H9 (cell line): ENCODE data around the gene PON2. TPM values are rescaled to one million over a fixed set of nuclear protein-coding genes. Genes with fewer than 3 reads are reported as not detected.
A peak's percentile ranks its signal among the peaks of the same experiment; 100 is the strongest.

ENCODE experiments used
- DNase-seq: peaks from one replicate; pipeline ENCODE4 v3.0.0-alpha.2; 2017
- H2AFZ ChIP-seq: one replicate; pipeline ENCODE4 v1.6.1; 2013; ENCODE audit warnings: mild to moderate bottlenecking, low read length, control low read depth, moderate library complexity
- H2AK5ac ChIP-seq: 2 replicates; pipeline ENCODE4 v1.6.1; 2013; ENCODE audit warnings: low read length, control low read depth, mixed read lengths; ENCODE audit not compliant: insufficient read length
- H2BK120ac ChIP-seq: one replicate; pipeline ENCODE4 v1.6.1; 2013; ENCODE audit warnings: low read depth, mild to moderate bottlenecking, low read length, control low read depth, inconsistent platforms; ENCODE audit not compliant: poor library complexity, severe bottlenecking
- H2BK12ac ChIP-seq: 2 replicates; pipeline ENCODE4 v1.6.1; 2013; ENCODE audit warnings: low read length, control low read depth, mixed read lengths, low read depth; ENCODE audit not compliant: insufficient read length
- H2BK15ac ChIP-seq: 2 replicates; pipeline ENCODE4 v1.6.1; 2013; ENCODE audit warnings: low read depth, low read length, control low read depth
- H2BK20ac ChIP-seq: one replicate; pipeline ENCODE4 v1.6.1; 2013; ENCODE audit warnings: low read depth, mild to moderate bottlenecking, low read length, control low read depth, inconsistent platforms; ENCODE audit not compliant: poor library complexity, severe bottlenecking
- H2BK5ac ChIP-seq: 2 replicates; pipeline ENCODE4 v1.6.1; 2013; ENCODE audit warnings: low read length, control low read depth, mixed read lengths; ENCODE audit not compliant: insufficient read length
- H3K14ac ChIP-seq: 2 replicates; pipeline ENCODE4 v1.6.1; 2013; ENCODE audit warnings: low read length, control low read depth; ENCODE audit not compliant: insufficient read depth
- H3K18ac ChIP-seq: 2 replicates; pipeline ENCODE4 v1.6.1; 2013; ENCODE audit warnings: low read depth, mild to moderate bottlenecking, mixed read lengths, low read length, control low read depth; ENCODE audit not compliant: insufficient read length
- H3K23ac ChIP-seq: 2 replicates; pipeline ENCODE4 v1.6.1; 2013; ENCODE audit warnings: low read length, control low read depth, mixed read lengths, low read depth; ENCODE audit not compliant: insufficient read length
- H3K23me2 ChIP-seq: 2 replicates; pipeline ENCODE4 v1.6.1; 2013; ENCODE audit warnings: low read depth, mild to moderate bottlenecking, mixed read lengths, low read length, control low read depth; ENCODE audit not compliant: insufficient read length, poor library complexity, severe bottlenecking
- H3K27ac ChIP-seq: 2 replicates; pipeline ENCODE4 v1.5.1; 2013; ENCODE audit warnings: low read length, control low read depth, mixed read lengths, low read depth; ENCODE audit not compliant: insufficient read length
- H3K27me3 ChIP-seq: 2 replicates; pipeline ENCODE4 v1.6.1; 2013; ENCODE audit warnings: low read length, control low read depth, inconsistent platforms; ENCODE audit not compliant: insufficient read depth
- H3K4ac ChIP-seq: 2 replicates; pipeline ENCODE4 v1.6.1; 2013; ENCODE audit warnings: low read depth, mild to moderate bottlenecking, control low read depth, inconsistent platforms, low read length, moderate library complexity
- H3K4me1 ChIP-seq: 2 replicates; pipeline ENCODE4 v1.6.1; 2013; ENCODE audit warnings: low read length, control low read depth, inconsistent platforms; ENCODE audit not compliant: insufficient read depth
- H3K4me2 ChIP-seq: 2 replicates; pipeline ENCODE4 v1.6.1; 2013; ENCODE audit warnings: low read length, control low read depth, mixed read lengths; ENCODE audit not compliant: insufficient read length, insufficient read depth
- H3K56ac ChIP-seq: 2 replicates; pipeline ENCODE4 v1.6.1; 2013; ENCODE audit warnings: low read depth, mild to moderate bottlenecking, mixed read lengths, low read length, control low read depth; ENCODE audit not compliant: insufficient read length
- H3K79me1 ChIP-seq: 2 replicates; pipeline ENCODE4 v1.6.1; 2013; ENCODE audit warnings: low read depth, mild to moderate bottlenecking, moderate library complexity, low read length, control low read depth, inconsistent platforms; ENCODE audit not compliant: insufficient read depth, poor library complexity, severe bottlenecking
- H3K79me2 ChIP-seq: 2 replicates; pipeline ENCODE4 v1.6.1; 2013; ENCODE audit warnings: low read length, control low read depth, inconsistent platforms; ENCODE audit not compliant: insufficient read depth
- H3K9ac ChIP-seq: 2 replicates; pipeline ENCODE4 v1.6.1; 2013; ENCODE audit warnings: low read length, control low read depth, mixed read lengths; ENCODE audit not compliant: insufficient read length; ENCODE audit errors: extremely low read depth
- H3K9me3 ChIP-seq: one replicate; pipeline ENCODE4 v1.6.1; 2013; ENCODE audit warnings: low read depth, low read length, inconsistent platforms; ENCODE audit not compliant: control insufficient read depth
- H3T11ph ChIP-seq: one replicate; pipeline ENCODE4 v1.6.1; 2013; ENCODE audit warnings: mild to moderate bottlenecking, low read length, control low read depth, inconsistent platforms
- H4K20me1 ChIP-seq: one replicate; pipeline ENCODE4 v1.6.1; 2013; ENCODE audit not compliant: control insufficient read depth, insufficient read length, insufficient read depth
- H4K5ac ChIP-seq: 2 replicates; pipeline ENCODE4 v1.6.1; 2013; ENCODE audit warnings: low read depth, mild to moderate bottlenecking, mixed read lengths, low read length, control low read depth; ENCODE audit not compliant: insufficient read length
- H4K8ac ChIP-seq: replicated peaks from 2 replicates; pipeline ENCODE4 v1.6.1; 2013; ENCODE audit warnings: low read length, control low read depth, mixed read lengths, low read depth; ENCODE audit not compliant: insufficient read length
- H4K91ac ChIP-seq: 2 replicates; pipeline ENCODE4 v1.6.1; 2013; ENCODE audit warnings: low read depth, mild to moderate bottlenecking, moderate library complexity, mixed read lengths, low read length, control low read depth; ENCODE audit not compliant: insufficient read length
- H3K27ac Mint-ChIP-seq, 3 experiments: 2 replicates in 2 of 3; 3 replicates in 1 of 3; pipeline ENCODE4 v1.8.0; 2020 to 2021; ENCODE audit warnings: mixed read lengths in 3 of 3, mild to moderate bottlenecking in 1 of 3, moderate library complexity in 1 of 3
- H3K27me3 Mint-ChIP-seq: 2 replicates; pipeline ENCODE4 v1.8.0; 2021; ENCODE audit warnings: low read depth, mild to moderate bottlenecking, moderate library complexity, mixed read lengths
- H3K36me3 Mint-ChIP-seq, 3 experiments: 2 replicates in 2 of 3; 3 replicates in 1 of 3; pipeline ENCODE4 v1.8.0; 2020 to 2021; ENCODE audit warnings: low read depth in 3 of 3, mixed read lengths in 3 of 3; ENCODE audit not compliant: insufficient read depth in 1 of 3
- H3K4me1 Mint-ChIP-seq, 2 experiments: 2 replicates each; pipeline ENCODE4 v1.8.0; 2020; ENCODE audit warnings: mixed read lengths in 2 of 2
- H3K4me3 Mint-ChIP-seq, 2 experiments: 2 replicates in 1 of 2; 3 replicates in 1 of 2; pipeline ENCODE4 v1.8.0; 2020 to 2021; ENCODE audit warnings: mild to moderate bottlenecking in 2 of 2, mixed read lengths in 2 of 2, moderate library complexity in 1 of 2
- H3K9me3 Mint-ChIP-seq, 2 experiments: 2 replicates in 1 of 2; 3 replicates in 1 of 2; pipeline ENCODE4 v1.8.0; 2020; ENCODE audit warnings: mild to moderate bottlenecking in 2 of 2, mixed read lengths in 2 of 2, moderate library complexity in 1 of 2
- CTCF ChIP-seq: fragments of 200-600 bp; sonication (generic); conservative IDR thresholded peaks from 3 replicates; pipeline ENCODE4 v1.8.0; 2021; ENCODE audit warnings: antibody characterized with exemption, mild to moderate bottlenecking
- WGBS: extraction: QIAGEN DNeasy Blood & Tissue Kit; methylation state at CpG from one replicate; pipeline ENCODE4 v1.1.7; 2013; ENCODE audit warnings: missing lambda C conversion rate, low lambda C conversion rate, mixed read lengths; ENCODE audit not compliant: insufficient read length; ENCODE audit errors: extremely low coverage; 5-methylcytosine and 5-hydroxymethylcytosine counted together
- total RNA-seq: library from RNA; stranded (reverse); gene quantifications from 2 replicates; pipeline ENCODE4 v1.2.1, GENCODE V29; 2021

PON2 gene
- total RNA-seq, 1 experiment from 2014 or later: 26.7 TPM

- no peak within 1 kb of the TSS for H2BK20ac ChIP-seq
- H2AK5ac ChIP-seq: no peak within 1 kb of the TSS
- H2BK120ac ChIP-seq: no peak within 1 kb of the TSS
- no peaks in the 10 kb centered on the region for H4K20me1 ChIP-seq
- H3K23ac ChIP-seq: no peak within 1 kb of the TSS
- H3T11ph ChIP-seq: no peak within 1 kb of the TSS
- peak; percentile 54; the same call in 2 of the 3 replicates for TF ChIP-seq CTCF
- H3K9me3 ChIP-seq: no peaks in the 10 kb centered on the region
- no peak within 1 kb of the TSS for H3K18ac ChIP-seq
- H2BK12ac ChIP-seq: no peak within 1 kb of the TSS
- no peaks in the 10 kb centered on the region for H3K79me2 ChIP-seq
- no peaks in the 10 kb centered on the region for H3K27me3 ChIP-seq
- H3K23me2 ChIP-seq: no peaks in the 10 kb centered on the region
- no peak within 1 kb of the TSS for H3K56ac ChIP-seq
- H3K9ac ChIP-seq: no peak within 1 kb of the TSS
- Mint-ChIP-seq H3K27ac (no peak within 1 kb of the TSS; a peak in 1 of 7 replicates), H3K36me3 (no peaks in the 10 kb centered on the region), H3K4me3 (no peak within 1 kb of the TSS), H3K27me3 (no peaks in the 10 kb centered on the region), H3K4me1 (peaks cover 2 to 4% of the 10 kb centered on the region in 2 experiments; a peak in 1 of 4 replicates), H3K9me3 (no peaks in the 10 kb centered on the region)
- no CpG with 5 or more reads among the region's 68 CpGs for WGBS
- no peak within 1 kb of the TSS for H2AFZ ChIP-seq
- no peak within 1 kb of the TSS for H2BK5ac ChIP-seq
- no peak within 1 kb of the TSS for H2BK15ac ChIP-seq
- no peaks in the 10 kb centered on the region for H3K4me1 ChIP-seq
- no peak within 1 kb of the TSS for H4K91ac ChIP-seq
- no peaks in the 10 kb centered on the region for H3K79me1 ChIP-seq
- no peak within 1 kb of the TSS for H4K5ac ChIP-seq
- H4K8ac ChIP-seq: no peak within 1 kb of the TSS
- peak; percentile 66 for DNase-seq
- no peak within 1 kb of the TSS for H3K4me2 ChIP-seq
- H3K27ac ChIP-seq: no peak within 1 kb of the TSS
- no peak within 1 kb of the TSS for H3K4ac ChIP-seq
- H3K14ac ChIP-seq: no peak within 1 kb of the TSS
These were observed 38.4 kb downstream of the PON2 start, which contains the start of gene PON3 for GRCh38 chr7:95396136-95397032. TSS of gene PON3 (minus strand) at chr7:95396375. CDS start at chr7:95396350, 25 bp downstream.
